H9 (cell line): Measurements from ENCODE around the gene LIN9. TPM values are rescaled to one million over a fixed set of nuclear protein-coding genes. Genes with fewer than 3 reads are reported as not detected.
A peak's percentile ranks its signal among the peaks of the same experiment; 100 is the strongest.

Experiments used
- DNase-seq: peaks from one replicate; pipeline ENCODE4 v3.0.0-alpha.2; 2017
- H2AFZ ChIP-seq: one replicate; pipeline ENCODE4 v1.6.1; 2013; ENCODE audit warnings: mild to moderate bottlenecking, low read length, control low read depth, moderate library complexity
- H2AK5ac ChIP-seq: 2 replicates; pipeline ENCODE4 v1.6.1; 2013; ENCODE audit warnings: low read length, control low read depth, mixed read lengths; ENCODE audit not compliant: insufficient read length
- H2BK120ac ChIP-seq: one replicate; pipeline ENCODE4 v1.6.1; 2013; ENCODE audit warnings: low read depth, mild to moderate bottlenecking, low read length, control low read depth, inconsistent platforms; ENCODE audit not compliant: poor library complexity, severe bottlenecking
- H2BK12ac ChIP-seq: 2 replicates; pipeline ENCODE4 v1.6.1; 2013; ENCODE audit warnings: low read length, control low read depth, mixed read lengths, low read depth; ENCODE audit not compliant: insufficient read length
- H2BK15ac ChIP-seq: 2 replicates; pipeline ENCODE4 v1.6.1; 2013; ENCODE audit warnings: low read depth, low read length, control low read depth
- H2BK20ac ChIP-seq: one replicate; pipeline ENCODE4 v1.6.1; 2013; ENCODE audit warnings: low read depth, mild to moderate bottlenecking, low read length, control low read depth, inconsistent platforms; ENCODE audit not compliant: poor library complexity, severe bottlenecking
- H2BK5ac ChIP-seq: 2 replicates; pipeline ENCODE4 v1.6.1; 2013; ENCODE audit warnings: low read length, control low read depth, mixed read lengths; ENCODE audit not compliant: insufficient read length
- H3K14ac ChIP-seq: 2 replicates; pipeline ENCODE4 v1.6.1; 2013; ENCODE audit warnings: low read length, control low read depth; ENCODE audit not compliant: insufficient read depth
- H3K18ac ChIP-seq: 2 replicates; pipeline ENCODE4 v1.6.1; 2013; ENCODE audit warnings: low read depth, mild to moderate bottlenecking, mixed read lengths, low read length, control low read depth; ENCODE audit not compliant: insufficient read length
- H3K23ac ChIP-seq: 2 replicates; pipeline ENCODE4 v1.6.1; 2013; ENCODE audit warnings: low read length, control low read depth, mixed read lengths, low read depth; ENCODE audit not compliant: insufficient read length
- H3K23me2 ChIP-seq: 2 replicates; pipeline ENCODE4 v1.6.1; 2013; ENCODE audit warnings: low read depth, mild to moderate bottlenecking, mixed read lengths, low read length, control low read depth; ENCODE audit not compliant: insufficient read length, poor library complexity, severe bottlenecking
- H3K27ac ChIP-seq: 2 replicates; pipeline ENCODE4 v1.5.1; 2013; ENCODE audit warnings: low read length, control low read depth, mixed read lengths, low read depth; ENCODE audit not compliant: insufficient read length
- H3K27me3 ChIP-seq: 2 replicates; pipeline ENCODE4 v1.6.1; 2013; ENCODE audit warnings: low read length, control low read depth, inconsistent platforms; ENCODE audit not compliant: insufficient read depth
- H3K4ac ChIP-seq: 2 replicates; pipeline ENCODE4 v1.6.1; 2013; ENCODE audit warnings: low read depth, mild to moderate bottlenecking, control low read depth, inconsistent platforms, low read length, moderate library complexity
- H3K4me1 ChIP-seq: 2 replicates; pipeline ENCODE4 v1.6.1; 2013; ENCODE audit warnings: low read length, control low read depth, inconsistent platforms; ENCODE audit not compliant: insufficient read depth
- H3K4me2 ChIP-seq: 2 replicates; pipeline ENCODE4 v1.6.1; 2013; ENCODE audit warnings: low read length, control low read depth, mixed read lengths; ENCODE audit not compliant: insufficient read length, insufficient read depth
- H3K56ac ChIP-seq: 2 replicates; pipeline ENCODE4 v1.6.1; 2013; ENCODE audit warnings: low read depth, mild to moderate bottlenecking, mixed read lengths, low read length, control low read depth; ENCODE audit not compliant: insufficient read length
- H3K79me1 ChIP-seq: 2 replicates; pipeline ENCODE4 v1.6.1; 2013; ENCODE audit warnings: low read depth, mild to moderate bottlenecking, moderate library complexity, low read length, control low read depth, inconsistent platforms; ENCODE audit not compliant: insufficient read depth, poor library complexity, severe bottlenecking
- H3K79me2 ChIP-seq: 2 replicates; pipeline ENCODE4 v1.6.1; 2013; ENCODE audit warnings: low read length, control low read depth, inconsistent platforms; ENCODE audit not compliant: insufficient read depth
- H3K9ac ChIP-seq: 2 replicates; pipeline ENCODE4 v1.6.1; 2013; ENCODE audit warnings: low read length, control low read depth, mixed read lengths; ENCODE audit not compliant: insufficient read length; ENCODE audit errors: extremely low read depth
- H3K9me3 ChIP-seq: one replicate; pipeline ENCODE4 v1.6.1; 2013; ENCODE audit warnings: low read depth, low read length, inconsistent platforms; ENCODE audit not compliant: control insufficient read depth
- H3T11ph ChIP-seq: one replicate; pipeline ENCODE4 v1.6.1; 2013; ENCODE audit warnings: mild to moderate bottlenecking, low read length, control low read depth, inconsistent platforms
- H4K20me1 ChIP-seq: one replicate; pipeline ENCODE4 v1.6.1; 2013; ENCODE audit not compliant: control insufficient read depth, insufficient read length, insufficient read depth
- H4K5ac ChIP-seq: 2 replicates; pipeline ENCODE4 v1.6.1; 2013; ENCODE audit warnings: low read depth, mild to moderate bottlenecking, mixed read lengths, low read length, control low read depth; ENCODE audit not compliant: insufficient read length
- H4K8ac ChIP-seq: replicated peaks from 2 replicates; pipeline ENCODE4 v1.6.1; 2013; ENCODE audit warnings: low read length, control low read depth, mixed read lengths, low read depth; ENCODE audit not compliant: insufficient read length
- H4K91ac ChIP-seq: 2 replicates; pipeline ENCODE4 v1.6.1; 2013; ENCODE audit warnings: low read depth, mild to moderate bottlenecking, moderate library complexity, mixed read lengths, low read length, control low read depth; ENCODE audit not compliant: insufficient read length
- H3K27ac Mint-ChIP-seq, 3 experiments: 2 replicates in 2 of 3; 3 replicates in 1 of 3; pipeline ENCODE4 v1.8.0; 2020 to 2021; ENCODE audit warnings: mixed read lengths in 3 of 3, mild to moderate bottlenecking in 1 of 3, moderate library complexity in 1 of 3
- H3K27me3 Mint-ChIP-seq: 2 replicates; pipeline ENCODE4 v1.8.0; 2021; ENCODE audit warnings: low read depth, mild to moderate bottlenecking, moderate library complexity, mixed read lengths
- H3K36me3 Mint-ChIP-seq, 3 experiments: 2 replicates in 2 of 3; 3 replicates in 1 of 3; pipeline ENCODE4 v1.8.0; 2020 to 2021; ENCODE audit warnings: low read depth in 3 of 3, mixed read lengths in 3 of 3; ENCODE audit not compliant: insufficient read depth in 1 of 3
- H3K4me1 Mint-ChIP-seq, 2 experiments: 2 replicates each; pipeline ENCODE4 v1.8.0; 2020; ENCODE audit warnings: mixed read lengths in 2 of 2
- H3K4me3 Mint-ChIP-seq, 2 experiments: 2 replicates in 1 of 2; 3 replicates in 1 of 2; pipeline ENCODE4 v1.8.0; 2020 to 2021; ENCODE audit warnings: mild to moderate bottlenecking in 2 of 2, mixed read lengths in 2 of 2, moderate library complexity in 1 of 2
- H3K9me3 Mint-ChIP-seq, 2 experiments: 2 replicates in 1 of 2; 3 replicates in 1 of 2; pipeline ENCODE4 v1.8.0; 2020; ENCODE audit warnings: mild to moderate bottlenecking in 2 of 2, mixed read lengths in 2 of 2, moderate library complexity in 1 of 2
- WGBS: extraction: QIAGEN DNeasy Blood & Tissue Kit; methylation state at CpG from one replicate; pipeline ENCODE4 v1.1.7; 2013; ENCODE audit warnings: missing lambda C conversion rate, low lambda C conversion rate, mixed read lengths; ENCODE audit not compliant: insufficient read length; ENCODE audit errors: extremely low coverage; 5-methylcytosine and 5-hydroxymethylcytosine counted together
- total RNA-seq: library from RNA; stranded (reverse); gene quantifications from 2 replicates; pipeline ENCODE4 v1.2.1, GENCODE V29; 2021
- TF ChIP-seq, protein P1 (sequence below): fragments of 200-600 bp; sonication (generic); conservative IDR thresholded peaks from 3 replicates; pipeline ENCODE4 v1.8.0; 2021; ENCODE audit warnings: antibody characterized with exemption, mild to moderate bottlenecking

Gene LIN9
- total RNA-seq, 1 experiment from 2014 or later, result 9.5 TPM

DNA sequence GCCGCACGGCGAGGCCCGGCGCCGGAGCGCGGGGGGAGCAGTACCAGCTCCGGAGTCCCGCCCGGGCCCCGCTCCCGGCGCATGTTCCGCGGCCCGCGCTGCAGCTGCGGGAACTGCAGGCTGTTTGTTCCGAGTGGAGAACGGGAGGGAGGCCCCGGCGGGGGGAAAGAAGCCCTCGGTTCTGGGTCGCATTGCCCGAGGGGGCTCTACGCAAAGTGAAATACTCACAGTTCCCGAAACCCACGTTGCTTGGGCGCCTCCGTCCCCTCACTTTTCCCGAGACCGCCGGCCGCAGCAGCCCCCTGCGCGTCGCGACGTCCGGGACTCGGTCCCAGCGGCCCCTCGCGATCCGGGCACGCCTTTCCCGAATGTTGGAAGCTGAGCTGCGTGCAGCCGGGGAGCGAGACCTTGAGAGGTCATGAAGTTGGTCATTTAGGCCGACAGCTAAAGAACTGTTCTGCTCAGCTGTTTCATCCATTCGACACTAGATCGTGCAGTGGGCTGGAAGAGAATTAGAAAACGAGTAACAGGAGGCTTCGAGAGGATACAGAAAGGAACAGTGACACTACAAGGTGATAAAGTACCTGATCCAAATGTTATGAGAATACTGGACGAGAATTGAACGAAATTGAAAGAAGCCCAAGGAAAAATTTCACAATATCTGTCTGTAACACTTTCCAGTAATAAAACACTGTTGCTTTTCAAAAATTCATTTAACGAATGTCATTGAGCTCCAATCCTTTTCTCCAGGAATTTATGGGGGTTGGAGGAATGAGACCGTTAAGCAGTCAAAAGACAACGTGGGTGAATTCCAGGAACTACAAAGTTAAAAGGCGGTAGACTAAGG, 657 bp upstream of the LIN9 start:
- Histone ChIP-seq H2BK120ac (no peak overlapping the region), H2AFZ (peak overlapping the region; percentile 71), H2BK20ac (no peak overlapping the region), H3K9ac (peak overlapping the region; percentile 68), H2BK12ac (peak overlapping the region; percentile 41), H3K18ac (peak overlapping the region; percentile 92), H4K91ac (no peak overlapping the region), H3K14ac (peak overlapping the region; percentile 96), H3K23ac (no peak overlapping the region), H3K56ac (no peak overlapping the region), H2BK15ac (no peak overlapping the region), H3K23me2 (peaks cover 11% of the 10 kb centered on the region), H3K27ac (no peak overlapping the region), H3K9me3 (no peaks in the 10 kb centered on the region), H4K8ac (no peak overlapping the region), H3T11ph (no peak overlapping the region), H4K5ac (no peak overlapping the region), H4K20me1 (no peaks in the 10 kb centered on the region), H2AK5ac (no peak overlapping the region), H2BK5ac (no peak overlapping the region), H3K79me1 (peaks cover 4% of the 10 kb centered on the region), H3K4me1 (peaks cover 5% of the 10 kb centered on the region; the same call in 1 of the 2 replicates), H3K27me3 (no peaks in the 10 kb centered on the region; the same call in 1 of the 2 replicates), H3K4me2 (peak overlapping the region; percentile 99), H3K4ac (no peak overlapping the region), H3K79me2 (peaks cover 5% of the 10 kb centered on the region; the same call in 1 of the 2 replicates)
- TF ChIP-seq, protein P1, sequence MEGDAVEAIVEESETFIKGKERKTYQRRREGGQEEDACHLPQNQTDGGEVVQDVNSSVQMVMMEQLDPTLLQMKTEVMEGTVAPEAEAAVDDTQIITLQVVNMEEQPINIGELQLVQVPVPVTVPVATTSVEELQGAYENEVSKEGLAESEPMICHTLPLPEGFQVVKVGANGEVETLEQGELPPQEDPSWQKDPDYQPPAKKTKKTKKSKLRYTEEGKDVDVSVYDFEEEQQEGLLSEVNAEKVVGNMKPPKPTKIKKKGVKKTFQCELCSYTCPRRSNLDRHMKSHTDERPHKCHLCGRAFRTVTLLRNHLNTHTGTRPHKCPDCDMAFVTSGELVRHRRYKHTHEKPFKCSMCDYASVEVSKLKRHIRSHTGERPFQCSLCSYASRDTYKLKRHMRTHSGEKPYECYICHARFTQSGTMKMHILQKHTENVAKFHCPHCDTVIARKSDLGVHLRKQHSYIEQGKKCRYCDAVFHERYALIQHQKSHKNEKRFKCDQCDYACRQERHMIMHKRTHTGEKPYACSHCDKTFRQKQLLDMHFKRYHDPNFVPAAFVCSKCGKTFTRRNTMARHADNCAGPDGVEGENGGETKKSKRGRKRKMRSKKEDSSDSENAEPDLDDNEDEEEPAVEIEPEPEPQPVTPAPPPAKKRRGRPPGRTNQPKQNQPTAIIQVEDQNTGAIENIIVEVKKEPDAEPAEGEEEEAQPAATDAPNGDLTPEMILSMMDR, result peak; percentile 19; the same call in 2 of the 3 replicates
- no CpG with 5 or more reads among the region's 62 CpGs for WGBS
- no peak for DNase-seq
- H3K9me3 Mint-ChIP-seq, result no peaks in the 10 kb centered on the region
- peaks cover 21% of the 10 kb centered on the region for H3K27me3 Mint-ChIP-seq
- 0 out of 7 replicates have a peak overlapping the region, but pooled peaks of 1 of the 3 experiments have one; percentile 6 for H3K27ac Mint-ChIP-seq
- peaks cover 28 to 32% of the 10 kb centered on the region in 2 experiments for H3K4me1 Mint-ChIP-seq
- H3K36me3 Mint-ChIP-seq, result peaks cover 0 to 2% (median 0%) of the 10 kb centered on the region in 3 experiments; a peak in 2 of 7 replicates
- H3K4me3 Mint-ChIP-seq, result peak overlapping the region; percentile 71 to 77
